Heart left ventricle (tissue), 13 donors: ENCODE results near the gene ELMO3.

ENCODE experiments used
- CTCF ChIP-seq, 12 donors: fragments of 200-600 bp; sonication (generic) in 4 of 12; IDR thresholded peaks; one replicate each; pipeline versions ENCODE4 v1.5.0 to v1.8.0; 2018 to 2022; ENCODE audit warnings: antibody characterized with exemption in 12 of 12, mild to moderate bottlenecking in 5 of 12
- POLR2A ChIP-seq, 2 donors: fragments of 450-650 bp; IDR thresholded peaks; one replicate each; pipeline ENCODE4 v1.6.1; 2017; ENCODE audit warnings: antibody characterized with exemption in 2 of 2, mild to moderate bottlenecking in 2 of 2, moderate library complexity in 2 of 2
- donor health status: ischemic (EF 13 %, LVEDD 7.1; RV severe dilation, severe dysfunction).
- donor health status: DM: no; HTN: yes; CAD: no.
- donor health status: DM: no; HTN: no; CAD: no.
- donor health status: ischemic (EF 25% LVEDD 6.9; RV normal size, moderate dysfunction).
- donor health status: ischemic (EF 25% LVEDD 5.7; RV mildly dilated, moderate dysfunction).
- donor health status: ischemic (EF 35%, LVEDD 5.7; RV mildly dilated, moderate dysfunction).
- donor health status: nonischemic (EF 11% LVEDD 7.7; RV severe dilation, severe dysfunction).
- donor health status: DM: yes; HTN: yes; CAD: no.
- donor health status: PGD.
- donor health status: ischemic (EF 29% LVEDD 5.4; RV normal size, mild dysfunction).
- donor health status: nonischemic (EF 23%, LVEDD 6.1; RV moderate dilation, normal function).

DNA sequence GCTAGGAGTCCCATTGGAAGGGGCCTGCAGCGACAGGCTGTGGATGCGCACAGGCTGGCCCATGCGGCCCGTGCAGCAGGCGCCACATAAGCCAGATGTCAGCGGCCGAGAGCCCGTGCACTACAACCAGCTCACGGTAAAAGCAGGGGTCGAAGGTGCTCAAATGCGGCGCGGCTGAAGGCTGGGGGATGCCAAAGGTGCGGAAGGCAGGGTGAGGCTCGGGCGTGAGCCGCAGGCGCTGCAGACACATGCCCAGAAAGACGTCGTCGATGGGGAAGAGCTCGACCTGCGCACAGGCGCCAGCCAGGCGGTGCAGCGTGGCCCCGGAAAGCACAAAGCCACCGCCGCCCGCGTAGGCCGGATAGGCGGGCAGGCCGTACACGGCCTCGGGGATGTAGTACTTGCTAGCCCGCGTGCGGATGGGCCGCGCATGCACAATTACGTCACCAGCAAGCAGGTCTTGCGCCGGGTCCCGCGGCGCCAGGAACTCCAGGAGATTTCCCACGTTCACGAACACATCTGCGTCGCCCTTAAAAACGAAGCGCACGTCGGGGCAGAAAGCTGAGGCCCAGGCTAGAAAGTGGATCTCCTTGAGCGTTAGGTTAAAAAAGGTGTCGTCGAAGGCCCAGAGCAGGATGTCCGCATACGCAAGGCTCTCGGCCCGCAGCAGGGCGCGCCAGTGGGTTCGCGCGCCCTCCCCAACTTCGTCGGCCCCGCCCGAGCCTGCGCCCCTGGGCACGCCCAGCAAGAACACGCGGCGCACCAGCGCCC, 49.5 kb upstream of the ELMO3 start:
- TF ChIP-seq CTCF (IDR thresholded peaks at IDR 0.05) (no peak), POLR2A (IDR thresholded peaks at IDR 0.05) (no peak)
